Measurements from ENCODE around the gene SFT2D1. TPM values are rescaled to one million over a fixed set of nuclear protein-coding genes. Genes with fewer than 3 reads are reported as not detected.

The SFT2D1 gene
- 60.8 and 60.9 TPM in 2 replicates for total RNA-seq

DNA sequence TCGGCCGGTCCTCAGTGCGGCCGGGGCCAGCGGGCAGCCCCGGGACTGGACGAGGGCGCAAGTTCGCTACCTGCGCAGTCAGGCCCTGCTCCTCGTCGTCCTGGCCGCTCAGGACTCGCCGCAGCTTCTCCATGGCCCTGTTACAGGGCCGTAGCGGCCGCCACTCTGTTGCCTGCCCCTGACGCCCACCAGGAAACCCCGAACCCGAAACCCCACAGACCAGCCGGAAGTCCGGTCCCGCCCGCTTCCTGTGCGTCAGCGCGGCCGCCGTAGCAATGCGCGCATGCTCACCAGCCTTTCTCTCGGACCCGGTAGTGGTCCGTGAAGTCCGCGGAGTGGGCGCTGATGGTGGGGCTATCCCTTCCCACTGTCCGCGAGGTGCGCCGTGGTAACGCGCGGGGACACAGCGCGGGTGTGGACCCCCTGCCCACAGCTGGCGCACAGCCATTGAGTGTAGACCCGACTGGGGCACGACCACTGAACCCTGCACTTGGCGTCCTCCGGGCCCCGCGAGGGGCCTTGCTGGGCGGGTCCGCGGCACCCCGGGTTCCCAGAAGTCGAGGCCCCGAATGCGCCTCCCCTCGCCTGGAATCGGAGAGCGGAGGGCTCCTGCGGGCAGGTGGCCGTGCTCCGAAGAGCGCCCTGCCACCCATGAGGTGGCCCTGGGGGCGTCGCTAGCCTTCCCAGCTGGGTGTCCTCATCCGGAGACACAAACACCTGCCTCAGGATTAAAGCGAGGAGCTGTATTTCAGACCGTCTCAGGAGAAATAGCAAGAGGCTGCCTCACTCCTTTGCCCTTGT is at the start of gene SFT2D1:
Gene SFT2D1 (minus strand): TSS at position 197 of the 801 bp plus-strand sequence. CDS start 64 bp downstream, at position 133.
- intact Hi-C loops (cut with micrococcal nuclease), result loop anchor here (1.0 to 10.0 kb wide), 4 partner anchors 9 to 612 kb away; partner anchors contain the start of genes PRR18 and RNASET2

DNA sequence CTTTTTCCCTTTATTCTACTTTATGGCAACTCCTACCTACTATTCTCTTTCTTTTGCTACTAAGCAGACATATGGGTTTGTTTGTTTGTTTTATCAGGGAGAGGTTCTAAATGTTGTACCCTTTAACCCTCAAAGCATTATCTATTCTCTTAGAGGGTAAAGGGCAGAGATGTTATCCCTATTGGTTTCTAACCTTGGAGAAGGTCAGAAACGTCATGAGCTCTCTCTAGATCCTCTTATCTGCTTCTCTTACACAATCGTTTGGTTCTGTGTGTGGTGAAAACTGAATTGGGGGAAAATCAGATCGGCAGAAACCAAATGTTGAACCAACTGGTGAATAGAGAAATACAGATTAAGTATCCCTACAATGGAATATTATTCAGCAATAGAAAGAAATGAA is 46.8 kb upstream of the SFT2D1 start:
- intact Hi-C loops (cut with micrococcal nuclease), result loop anchor here (10.0 kb wide), 2 partner anchors 566 to 966 kb away; partner anchors contain the start of gene RNASET2

DNA sequence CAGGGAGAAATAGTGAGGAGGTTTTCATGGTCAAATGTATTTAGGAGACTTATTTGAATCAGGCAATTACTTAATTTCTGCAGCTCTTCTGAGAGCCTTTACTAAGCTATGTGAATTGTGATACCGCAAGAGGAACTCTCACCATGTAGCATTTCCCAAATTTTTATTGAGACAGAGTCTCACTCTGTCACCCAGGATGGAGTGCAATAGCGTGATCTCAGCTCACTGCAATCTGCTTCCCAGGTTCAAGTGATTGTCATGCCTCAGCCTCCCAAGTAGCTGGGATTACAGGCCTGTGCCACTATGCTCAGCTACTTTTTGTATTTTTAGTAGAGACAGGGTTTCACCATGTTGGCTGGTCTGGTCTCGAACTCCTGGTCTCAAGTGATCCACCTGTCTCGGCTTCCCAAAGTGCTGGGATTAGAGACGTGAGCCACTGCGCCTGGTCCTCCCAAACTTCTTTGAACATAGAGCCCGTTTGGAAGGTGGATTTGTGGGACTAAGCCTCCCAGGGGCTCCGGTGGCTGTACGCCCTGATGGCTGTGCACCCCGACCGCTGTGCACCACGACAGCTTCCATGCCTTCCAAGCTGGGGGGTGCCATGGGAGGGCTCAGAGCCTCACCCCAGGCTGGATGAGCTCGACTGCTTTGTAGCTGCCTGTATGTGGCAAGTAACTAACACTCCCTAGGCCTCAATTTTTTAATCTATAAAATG is 46.1 kb upstream of the SFT2D1 start:
- intact Hi-C loops (cut with micrococcal nuclease), result loop anchor here (10.0 kb wide), 2 partner anchors 566 to 966 kb away; partner anchors contain the start of gene RNASET2

DNA sequence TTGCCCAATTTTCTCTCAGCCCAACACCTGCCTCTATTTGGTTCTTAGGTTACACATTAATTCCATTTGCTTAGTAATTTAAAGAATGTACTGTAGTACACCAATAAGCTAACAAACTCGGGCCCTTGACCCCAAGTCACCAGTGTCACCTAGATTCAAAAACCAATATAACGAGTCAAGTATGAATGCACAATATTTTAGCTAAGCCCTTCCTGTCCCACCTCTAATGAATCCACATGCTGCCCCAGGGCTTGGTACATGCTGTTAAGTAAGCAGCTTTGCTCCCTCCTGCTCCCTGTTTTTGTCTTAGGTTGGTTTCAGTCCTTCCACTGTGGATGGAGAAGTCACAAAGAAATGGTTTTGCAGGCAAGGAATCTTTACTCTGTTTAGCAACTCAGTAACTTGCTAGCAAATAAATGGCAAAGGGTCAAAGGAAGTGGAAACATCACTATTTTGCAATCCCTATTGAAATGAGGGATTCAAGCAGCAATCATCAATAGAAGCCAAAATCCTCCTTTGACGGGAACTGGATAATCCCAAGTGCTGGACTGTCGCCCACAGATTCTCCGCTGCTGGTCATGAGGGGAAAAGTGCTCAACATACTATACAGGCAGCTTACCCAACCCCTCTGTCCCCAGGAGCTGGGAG is 45.4 kb upstream of the SFT2D1 start:
- intact Hi-C loops (cut with micrococcal nuclease), result loop anchor here (10.0 kb wide), 2 partner anchors 567 to 967 kb away; partner anchors contain the start of gene RNASET2

DNA sequence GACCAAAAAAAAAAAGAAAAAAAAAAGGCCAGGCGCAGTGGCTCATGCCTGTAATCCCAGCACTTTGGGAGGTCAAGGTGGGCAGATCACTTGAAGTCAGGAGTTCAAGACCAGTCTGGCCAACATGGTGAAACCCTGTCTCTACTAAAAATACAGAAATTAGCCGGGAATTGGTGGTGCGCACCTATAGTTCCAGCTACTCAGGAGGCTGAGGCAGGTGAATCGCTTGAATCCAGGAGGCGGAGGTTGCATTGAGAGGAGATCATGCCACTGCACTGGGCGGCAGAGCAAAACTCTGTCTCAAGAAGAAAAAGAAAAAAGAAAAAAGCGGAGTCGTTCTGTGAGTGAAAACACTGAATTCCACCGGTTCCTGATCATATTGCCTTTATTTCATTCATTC is 44.8 kb upstream of the SFT2D1 start:
- intact Hi-C loops (cut with micrococcal nuclease), result loop anchor here (10.0 kb wide), 2 partner anchors 568 to 968 kb away; partner anchors contain the start of gene RNASET2

DNA sequence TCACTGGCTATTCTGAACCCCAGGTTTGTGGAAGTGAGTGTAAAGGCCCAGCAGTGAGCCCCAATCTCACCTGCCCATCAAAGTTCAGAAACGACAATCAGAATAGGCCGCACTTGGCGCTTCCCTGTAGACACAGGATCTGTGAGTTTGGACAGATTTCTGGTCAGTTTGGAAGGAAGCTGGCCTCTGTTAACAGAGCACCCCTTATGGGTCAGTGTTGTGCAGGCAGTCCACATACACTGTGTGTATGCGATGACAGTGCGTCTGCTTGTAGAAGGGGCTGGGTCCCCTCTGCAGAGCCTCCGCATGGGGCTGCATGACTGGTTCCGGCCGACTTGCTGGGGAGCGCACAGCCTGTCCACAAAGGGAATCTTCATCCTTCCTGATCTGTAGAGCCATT is 43.8 kb upstream of the SFT2D1 start:
- intact Hi-C loops (cut with micrococcal nuclease), result loop anchor here (10.0 kb wide), 2 partner anchors 569 to 969 kb away; partner anchors contain the start of gene RNASET2

DNA sequence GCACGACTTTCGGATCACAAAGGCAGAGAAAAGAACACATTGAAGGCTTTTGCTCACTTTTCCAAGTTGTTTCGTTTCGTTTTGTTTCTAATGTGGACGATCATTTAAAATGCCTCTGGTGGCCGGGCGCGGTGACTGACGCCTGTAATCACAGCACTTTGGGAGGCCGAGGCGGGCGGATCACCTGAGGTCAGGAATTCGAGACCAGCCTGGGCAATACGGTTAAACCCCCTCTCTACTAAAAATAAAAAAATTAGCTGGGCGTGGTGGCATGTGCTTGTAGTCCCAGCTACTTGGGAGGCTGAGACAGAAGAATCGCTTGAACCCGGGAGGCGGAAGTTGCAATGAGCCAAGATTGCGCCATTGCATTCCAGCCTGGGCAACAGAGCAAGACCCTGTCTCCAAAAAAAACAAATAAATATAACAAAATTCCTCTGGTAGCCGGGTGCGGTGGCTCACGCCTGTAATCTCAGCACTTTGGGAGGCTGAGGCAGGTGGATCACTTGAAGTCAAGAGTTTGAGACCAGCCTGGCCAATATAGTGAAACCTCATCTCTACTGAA is 41.5 kb upstream of the SFT2D1 start:
- intact Hi-C loops (cut with micrococcal nuclease), result loop anchor here (1.0 to 10.0 kb wide), 9 partner anchors 33 to 971 kb away; partner anchors contain the start of genes CEP43, RNASET2, RPS6KA2 and SFT2D1

DNA sequence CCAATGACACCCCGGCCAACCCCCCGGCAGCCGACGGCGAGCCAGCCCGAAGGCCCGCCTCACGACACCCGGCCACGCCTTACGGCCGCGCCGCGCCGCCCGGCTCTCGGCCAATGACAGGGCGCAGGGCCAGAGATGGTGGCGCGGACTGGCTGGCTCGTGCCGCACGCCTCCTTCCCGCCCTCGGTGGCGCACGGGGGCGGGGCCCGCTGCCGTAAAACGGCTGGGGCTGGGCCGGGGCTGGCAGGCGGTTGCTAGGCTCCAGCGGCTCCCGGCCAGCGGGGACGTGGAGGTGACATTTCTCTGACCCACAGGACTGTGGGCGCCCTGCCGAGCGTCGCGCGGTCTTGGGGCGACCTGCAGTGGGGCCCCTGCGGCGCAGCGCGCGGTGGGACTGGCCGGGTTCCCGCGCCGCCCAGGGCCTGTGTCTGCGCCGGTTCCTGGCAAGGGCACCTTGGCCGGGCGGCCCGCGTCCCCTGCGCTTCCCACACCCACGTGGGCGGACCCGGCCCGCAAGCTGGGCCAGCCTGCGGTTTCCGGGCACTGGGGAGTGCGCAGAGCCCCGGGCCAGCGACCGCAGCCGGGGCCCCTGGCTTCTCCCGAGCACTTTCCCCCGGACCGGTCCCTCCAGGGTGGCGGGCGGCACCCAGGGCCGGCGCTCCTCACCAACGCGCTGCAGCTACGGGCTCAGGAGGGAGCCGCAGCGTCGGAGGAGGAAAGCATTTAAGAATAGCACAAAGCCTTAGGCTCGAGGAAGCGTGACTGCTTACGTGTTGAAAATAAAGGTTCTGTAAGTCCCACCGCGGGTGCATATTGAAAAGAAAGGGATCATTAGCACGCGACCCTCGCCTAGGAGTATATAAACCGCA is 40.8 kb upstream of the SFT2D1 start, which contains the start of gene MPC1:
Gene MPC1 (minus strand): TSS at position 8 of the 869 bp plus-strand sequence. CDS start 64 bp downstream, outside the sequence.
- intact Hi-C loops (cut with micrococcal nuclease), result loop anchor here (1.0 to 10.0 kb wide), 9 partner anchors 34 to 972 kb away; partner anchors contain the start of genes CEP43, RNASET2, RPS6KA2 and SFT2D1

DNA sequence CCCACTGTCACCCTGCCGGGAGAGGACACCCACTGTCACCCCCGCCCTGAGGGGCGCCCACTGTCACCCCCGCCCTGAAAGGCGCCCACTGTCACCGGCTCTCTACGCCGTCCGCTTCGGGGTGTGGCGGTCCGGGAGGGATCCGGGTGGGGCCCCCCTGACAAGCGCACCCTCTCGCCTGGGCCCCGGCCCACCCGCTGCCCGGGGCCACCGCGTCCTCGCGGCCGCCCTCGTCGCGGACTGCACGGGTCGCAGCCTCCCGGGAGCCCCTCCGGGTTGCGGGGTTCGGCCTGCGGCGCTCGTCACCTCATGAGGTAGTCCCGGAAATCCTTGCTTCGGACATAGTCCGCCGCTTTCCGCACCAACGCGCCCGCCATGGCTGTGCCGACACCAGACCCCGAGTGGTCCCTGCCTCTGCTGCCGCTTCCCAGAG is 40.2 kb upstream of the SFT2D1 start:
- intact Hi-C loops (cut with micrococcal nuclease), result loop anchor here (2.0 to 10.0 kb wide), 4 partner anchors 145 to 972 kb away; partner anchors contain the start of genes CEP43 and RNASET2

DNA sequence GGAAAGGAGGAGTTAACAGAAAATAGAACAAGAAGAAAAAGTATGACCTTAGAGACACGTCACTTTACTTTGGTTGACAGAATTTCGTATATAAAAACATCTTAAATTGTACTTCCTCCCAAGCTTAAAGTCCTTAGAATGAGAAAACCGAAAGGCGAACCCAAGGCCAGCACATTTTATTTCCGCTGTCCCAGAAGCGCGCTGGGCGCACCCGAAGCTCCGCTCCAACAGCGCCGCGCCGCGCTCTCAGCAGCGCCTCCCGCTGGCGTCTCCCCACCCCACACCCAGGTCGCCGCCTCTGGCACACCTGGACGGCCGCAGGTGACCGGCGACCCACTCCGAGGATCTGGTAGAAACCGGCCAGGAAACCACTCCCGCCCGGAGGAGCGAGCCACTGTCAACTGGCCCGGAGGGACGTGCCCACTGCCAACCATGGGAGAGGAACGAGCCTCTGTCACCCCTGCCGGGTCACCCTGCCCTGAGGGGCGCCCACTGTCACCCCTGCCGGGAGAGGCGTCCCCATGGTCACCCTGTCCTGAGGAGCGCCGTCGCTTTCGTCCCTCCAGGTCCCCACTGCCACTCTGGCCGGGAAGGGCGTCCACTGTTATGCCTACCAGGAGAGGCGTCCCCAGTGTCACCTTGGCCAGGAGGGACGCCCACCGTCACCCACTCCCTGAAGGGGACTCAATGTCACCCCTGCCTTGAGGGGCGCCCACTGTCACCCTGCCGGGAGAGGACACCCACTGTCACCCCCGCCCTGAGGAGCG is 39.6 kb upstream of the SFT2D1 start:
- intact Hi-C loops (cut with micrococcal nuclease), result loop anchor here (2.0 to 10.0 kb wide), 4 partner anchors 145 to 973 kb away; partner anchors contain the start of genes CEP43 and RNASET2

DNA sequence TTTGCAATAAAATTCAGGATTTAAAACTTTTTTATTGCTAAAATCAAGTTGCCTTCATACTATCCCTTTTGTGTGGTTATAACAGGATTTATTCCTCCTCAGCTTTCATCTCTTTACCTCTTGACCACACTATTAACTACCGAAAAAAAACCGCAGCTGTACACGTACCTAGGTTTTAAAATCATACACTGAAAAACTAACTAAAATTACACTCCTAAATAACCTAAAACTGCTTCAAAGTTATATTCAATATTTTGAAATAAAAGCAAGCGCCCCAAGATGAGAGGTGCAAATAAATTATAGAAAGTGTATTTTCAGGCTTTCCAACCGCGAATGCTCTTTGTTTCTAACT is 39.0 kb upstream of the SFT2D1 start:
- intact Hi-C loops (cut with micrococcal nuclease), result loop anchor here (5.0 to 10.0 kb wide), 3 partner anchors 144 to 973 kb away; partner anchors contain the start of gene RNASET2

DNA sequence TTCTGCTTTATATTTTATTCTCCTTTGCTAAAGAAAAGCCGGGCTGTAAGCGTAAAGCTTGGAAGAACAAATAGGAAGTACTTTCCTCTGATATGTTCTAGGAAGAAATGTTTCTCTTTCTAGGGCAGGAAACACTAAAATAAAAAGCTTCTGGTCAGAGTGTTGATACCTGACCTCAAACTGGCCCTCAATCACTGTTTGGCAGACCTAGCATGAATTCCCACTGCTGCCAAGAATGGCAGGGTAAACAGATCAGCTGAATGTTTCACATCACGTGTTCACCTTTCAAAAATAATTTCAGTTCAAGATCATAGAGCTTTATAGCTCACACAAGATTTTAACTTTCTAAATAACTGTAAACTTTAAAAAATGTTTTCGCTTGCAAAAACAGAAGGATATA is 37.5 kb upstream of the SFT2D1 start:
- intact Hi-C loops (cut with micrococcal nuclease), result loop anchor here (5.0 to 10.0 kb wide), 3 partner anchors 142 to 975 kb away; partner anchors contain the start of gene RNASET2

DNA sequence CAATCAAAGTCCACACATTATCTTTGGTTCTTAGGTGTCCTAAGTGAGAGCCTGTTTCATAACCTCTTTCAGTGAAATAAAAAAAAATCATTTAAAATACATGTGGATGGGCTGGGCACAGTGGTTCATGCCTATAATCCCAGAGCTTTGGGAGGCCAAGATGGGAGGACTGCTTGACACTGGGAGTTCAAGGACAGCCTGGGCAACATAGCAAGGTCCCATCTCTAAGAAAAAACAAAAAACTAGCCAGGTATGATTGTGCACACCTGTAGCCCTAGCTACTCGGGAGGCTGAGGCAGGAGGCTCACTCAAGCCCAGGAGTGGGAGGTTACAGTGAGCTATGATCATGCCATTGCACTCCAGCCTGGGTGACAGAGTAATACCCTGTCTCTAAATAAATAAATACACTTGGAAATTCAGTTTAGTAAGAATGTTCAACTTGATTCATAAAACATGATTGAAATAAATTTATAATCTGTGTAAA is 36.8 kb upstream of the SFT2D1 start:
- intact Hi-C loops (cut with micrococcal nuclease), result no loop called here

DNA sequence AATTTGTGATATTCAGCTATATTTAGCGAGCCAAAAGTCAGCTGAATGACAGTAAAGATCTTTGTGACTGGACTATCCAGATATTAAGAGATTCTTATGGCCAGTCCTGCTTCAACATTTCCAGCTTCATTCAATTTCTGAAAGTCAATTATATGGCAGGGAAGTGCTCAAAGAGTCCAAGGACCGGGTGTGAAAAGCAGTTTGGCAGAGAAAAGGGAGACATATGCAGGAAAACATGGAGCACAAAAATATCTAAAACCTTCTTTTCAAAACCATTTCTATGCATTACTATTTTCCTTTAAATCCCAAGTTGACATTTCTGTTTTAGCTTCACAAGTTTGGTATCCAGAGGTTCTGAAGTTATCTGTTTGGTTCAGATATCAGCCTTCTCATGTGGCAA is 35.4 kb upstream of the SFT2D1 start:
- intact Hi-C loops (cut with micrococcal nuclease), result no loop called here

DNA sequence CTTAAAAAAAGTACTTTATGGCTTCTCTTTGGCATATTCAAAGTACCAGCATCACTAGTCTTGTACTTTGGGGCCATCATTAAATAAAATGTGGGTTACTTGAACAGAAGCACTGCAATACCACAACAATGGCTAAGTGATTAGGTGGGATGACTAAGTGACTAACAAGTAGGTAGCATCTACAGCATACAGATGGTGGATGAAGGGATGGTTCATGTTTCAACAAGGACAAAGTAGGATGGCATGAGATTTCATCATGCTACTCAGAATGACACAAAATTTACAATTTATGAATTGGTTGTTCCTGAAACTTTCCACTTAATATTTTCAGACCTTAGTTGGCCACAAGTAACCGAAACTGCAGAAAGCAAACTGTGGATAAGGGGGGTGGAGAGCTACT is 32.7 kb upstream of the SFT2D1 start:
- intact Hi-C loops (cut with micrococcal nuclease), result no loop called here

DNA sequence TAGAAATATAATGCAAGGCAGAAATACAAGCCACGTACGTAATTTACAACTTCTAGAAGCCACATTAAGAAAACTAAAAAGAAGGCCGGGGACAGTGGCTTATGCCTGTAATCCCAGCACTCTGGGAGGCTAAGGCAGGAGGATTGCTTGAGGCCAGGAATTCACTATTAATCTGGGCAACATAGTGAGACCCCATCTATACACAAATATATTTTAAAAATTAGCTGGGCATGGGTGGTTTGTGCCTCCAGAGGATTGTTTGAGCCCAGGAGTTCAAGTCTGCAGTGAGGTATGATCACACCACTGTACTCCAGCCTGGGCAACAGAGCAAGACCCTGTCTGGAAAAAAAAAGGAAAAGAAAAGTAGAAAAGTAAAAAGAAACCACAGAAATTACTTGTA is 28.1 kb upstream of the SFT2D1 start:
- intact Hi-C loops (cut with micrococcal nuclease), result no loop called here

DNA sequence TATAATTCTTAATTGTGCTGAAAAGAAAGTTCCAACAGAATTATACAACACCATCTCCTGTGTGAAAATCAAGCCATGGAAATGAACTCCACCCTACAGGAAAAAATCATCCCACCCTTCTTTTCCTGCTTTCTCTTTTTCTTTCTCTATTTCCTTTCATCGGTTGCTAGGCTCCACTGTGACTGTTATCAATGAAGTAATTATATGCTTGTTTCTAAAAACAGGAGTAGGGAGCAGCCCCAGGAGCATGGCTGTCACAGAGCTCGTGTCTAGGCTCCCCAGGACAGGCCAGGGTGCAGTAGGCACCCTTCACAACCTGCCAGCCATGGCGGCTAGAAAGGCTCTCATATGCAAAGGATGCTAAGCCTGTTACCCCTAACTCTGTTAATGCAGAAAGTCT is 27.4 kb upstream of the SFT2D1 start:
- intact Hi-C loops (cut with micrococcal nuclease), result no loop called here

DNA sequence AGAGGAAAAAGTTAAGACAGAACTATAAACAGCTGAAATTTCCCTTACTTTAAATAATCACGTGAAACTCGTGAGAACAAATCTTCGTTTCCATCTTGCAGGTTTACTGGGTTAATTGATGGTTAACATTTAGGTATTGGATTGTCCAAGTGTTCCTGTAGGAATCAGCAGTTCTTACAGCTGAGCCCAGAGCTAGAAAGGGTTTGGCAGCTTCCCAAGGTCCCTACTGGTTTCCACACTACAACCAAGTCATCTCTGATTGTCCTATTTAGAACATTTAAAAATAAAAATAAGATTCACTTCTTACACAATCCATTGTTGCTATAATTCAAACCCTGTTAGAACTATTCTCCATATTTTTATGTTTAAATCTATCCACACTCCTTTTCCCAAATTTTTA is 24.6 kb upstream of the SFT2D1 start:
- intact Hi-C loops (cut with micrococcal nuclease), result no loop called here

DNA sequence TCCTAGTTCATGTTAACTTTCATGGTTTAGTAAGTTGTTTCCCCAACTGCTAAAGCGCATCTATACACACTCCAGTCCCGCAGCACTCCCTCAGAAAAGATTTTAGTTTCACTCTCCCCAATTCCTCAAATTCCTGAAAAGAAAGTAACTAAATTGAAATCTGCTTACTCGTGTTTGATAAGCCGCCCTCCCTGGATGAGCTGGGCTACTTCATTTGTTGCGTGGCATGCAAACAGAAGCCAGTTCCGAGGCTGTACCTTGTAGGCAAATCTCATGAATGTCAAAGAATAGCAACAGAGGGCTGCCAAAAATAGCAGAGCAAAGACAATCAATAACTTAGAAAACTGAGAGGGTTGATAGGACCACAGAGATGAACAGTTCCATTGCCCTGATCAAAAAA is 23.5 kb upstream of the SFT2D1 start:
- intact Hi-C loops (cut with micrococcal nuclease), result no loop called here
